ENCODE measurements around the gene TGFBI. TPM values are rescaled to one million over a fixed set of nuclear protein-coding genes. Genes with fewer than 3 reads are reported as not detected.
A peak's percentile ranks its signal among the peaks of the same experiment; 100 is the strongest.

The TGFBI gene
- 10 to 100 TPM; 38.4 to 48.0 (median 40.0) TPM for total RNA-seq

DNA sequence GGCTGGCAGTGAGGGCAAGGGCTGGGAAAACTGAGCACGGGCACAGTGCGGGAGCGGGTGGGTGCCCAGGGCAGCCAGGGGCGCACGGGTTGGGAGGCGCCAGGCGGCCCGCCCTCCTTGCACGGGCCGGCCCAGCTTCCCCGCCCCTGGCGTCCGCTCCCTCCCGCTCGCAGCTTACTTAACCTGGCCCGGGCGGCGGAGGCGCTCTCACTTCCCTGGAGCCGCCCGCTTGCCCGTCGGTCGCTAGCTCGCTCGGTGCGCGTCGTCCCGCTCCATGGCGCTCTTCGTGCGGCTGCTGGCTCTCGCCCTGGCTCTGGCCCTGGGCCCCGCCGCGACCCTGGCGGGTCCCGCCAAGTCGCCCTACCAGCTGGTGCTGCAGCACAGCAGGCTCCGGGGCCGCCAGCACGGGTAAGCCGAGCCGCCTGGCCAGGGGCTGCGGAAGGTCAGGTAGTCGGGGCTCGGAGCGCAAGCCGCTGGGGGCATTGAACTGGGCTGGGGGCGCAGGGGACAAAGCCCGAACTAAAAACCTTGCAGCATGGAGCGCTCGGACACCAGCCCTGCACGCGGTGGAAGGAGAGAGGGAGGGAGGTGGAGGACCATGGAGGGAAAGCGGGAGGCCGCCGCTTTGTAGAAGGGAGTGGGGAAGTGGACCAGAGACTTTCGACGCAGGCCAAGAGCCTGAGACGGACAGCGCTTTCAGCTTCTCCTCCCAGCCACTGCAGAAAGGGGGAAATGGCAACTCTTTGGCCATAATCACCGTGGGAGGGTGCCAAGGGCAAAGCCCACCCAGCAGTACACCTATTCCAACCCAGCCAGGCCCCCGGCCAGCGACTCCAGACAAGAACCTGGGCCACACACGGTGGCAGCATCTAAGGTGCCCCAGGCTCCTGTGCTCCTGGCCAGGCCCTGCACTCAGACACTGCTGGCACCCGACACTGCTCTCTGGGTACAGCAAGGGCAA, at the start of gene TGFBI:
TSS of gene TGFBI (plus strand) at position 207 of the 961 bp plus-strand sequence. CDS start at position 275, 68 bp downstream.
- ATAC-seq (peak; percentile 66 to 73), DNase-seq (peak in 1 of 2 donors; percentile 42)
- TF ChIP-seq, protein P1, sequence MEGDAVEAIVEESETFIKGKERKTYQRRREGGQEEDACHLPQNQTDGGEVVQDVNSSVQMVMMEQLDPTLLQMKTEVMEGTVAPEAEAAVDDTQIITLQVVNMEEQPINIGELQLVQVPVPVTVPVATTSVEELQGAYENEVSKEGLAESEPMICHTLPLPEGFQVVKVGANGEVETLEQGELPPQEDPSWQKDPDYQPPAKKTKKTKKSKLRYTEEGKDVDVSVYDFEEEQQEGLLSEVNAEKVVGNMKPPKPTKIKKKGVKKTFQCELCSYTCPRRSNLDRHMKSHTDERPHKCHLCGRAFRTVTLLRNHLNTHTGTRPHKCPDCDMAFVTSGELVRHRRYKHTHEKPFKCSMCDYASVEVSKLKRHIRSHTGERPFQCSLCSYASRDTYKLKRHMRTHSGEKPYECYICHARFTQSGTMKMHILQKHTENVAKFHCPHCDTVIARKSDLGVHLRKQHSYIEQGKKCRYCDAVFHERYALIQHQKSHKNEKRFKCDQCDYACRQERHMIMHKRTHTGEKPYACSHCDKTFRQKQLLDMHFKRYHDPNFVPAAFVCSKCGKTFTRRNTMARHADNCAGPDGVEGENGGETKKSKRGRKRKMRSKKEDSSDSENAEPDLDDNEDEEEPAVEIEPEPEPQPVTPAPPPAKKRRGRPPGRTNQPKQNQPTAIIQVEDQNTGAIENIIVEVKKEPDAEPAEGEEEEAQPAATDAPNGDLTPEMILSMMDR (IDR thresholded peaks at IDR 0.05 in 4 of 5, conservative IDR thresholded peaks at IDR 0.05 in 1 of 5) = peak in 1 of 5 experiments; percentile 20
- peak; percentile 35 to 52 for TF ChIP-seq POLR2A (IDR thresholded peaks at IDR 0.05)
- Histone ChIP-seq H3K4me3 (peak within 1 kb of the TSS; percentile 44 to 72 (median 64)), H3K27ac (peak within 1 kb of the TSS in 3 of 4 donors; percentile 26 to 61 (median 58)), H3K27me3 (peaks cover 0 to 4% (median 0%) of the 10 kb centered on the region in 3 donors), H3K4me1 (peaks cover 27 to 31% of the 10 kb centered on the region in 2 donors), H3K9me3 (no peaks in the 10 kb centered on the region), H3K36me3 (no peaks in the 10 kb centered on the region)
- intact Hi-C loops (cut with DNase I; ENCODE audit: low total_unique reads) = no loop called here
- in situ Hi-C loops (cut with MboI; ENCODE audit: low sequenced_read_pairs in 4 of 4) = no loop called here

DNA sequence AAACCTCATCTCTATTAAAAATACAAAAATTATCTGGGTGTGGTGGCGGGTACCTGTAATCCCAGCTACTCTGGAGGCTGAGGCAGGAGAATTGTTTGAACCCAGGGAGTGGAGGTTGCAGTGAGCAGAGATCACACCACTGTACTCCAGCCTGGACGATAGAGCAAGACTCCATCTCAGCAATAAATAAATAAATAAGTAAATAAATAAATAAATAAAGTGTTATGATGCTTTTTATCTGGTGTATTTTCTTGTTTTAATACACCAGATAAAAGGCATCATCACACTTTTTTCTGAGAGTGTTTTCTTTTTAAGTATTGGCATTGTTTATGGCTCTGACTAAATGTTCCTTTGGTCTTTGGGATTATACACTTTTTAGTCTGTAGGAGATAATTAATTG, 49.8 kb upstream of the TGFBI start:
- no peak overlapping the region for H3K4me3 ChIP-seq
- no peaks in the 10 kb centered on the region for H3K36me3 ChIP-seq
- TF ChIP-seq, protein P1 (IDR thresholded peaks at IDR 0.05 in 4 of 5, conservative IDR thresholded peaks at IDR 0.05 in 1 of 5) = no peak
- no peak for TF ChIP-seq POLR2A (IDR thresholded peaks at IDR 0.05)
- peak overlapping the region in 3 of 4 donors; percentile 24 to 50 (median 40) for H3K27ac ChIP-seq
- DNase-seq (no peak), ATAC-seq (no peak)
- in situ Hi-C loops (cut with MboI; ENCODE audit: low sequenced_read_pairs in 4 of 4) (no loop called here), intact Hi-C loops (cut with DNase I; ENCODE audit: low total_unique reads) (no loop called here)
- H3K4me1 ChIP-seq = peaks cover 20% of the 10 kb centered on the region in 2 donors
- no peaks in the 10 kb centered on the region for H3K9me3 ChIP-seq
- no peaks in the 10 kb centered on the region for H3K27me3 ChIP-seq

DNA sequence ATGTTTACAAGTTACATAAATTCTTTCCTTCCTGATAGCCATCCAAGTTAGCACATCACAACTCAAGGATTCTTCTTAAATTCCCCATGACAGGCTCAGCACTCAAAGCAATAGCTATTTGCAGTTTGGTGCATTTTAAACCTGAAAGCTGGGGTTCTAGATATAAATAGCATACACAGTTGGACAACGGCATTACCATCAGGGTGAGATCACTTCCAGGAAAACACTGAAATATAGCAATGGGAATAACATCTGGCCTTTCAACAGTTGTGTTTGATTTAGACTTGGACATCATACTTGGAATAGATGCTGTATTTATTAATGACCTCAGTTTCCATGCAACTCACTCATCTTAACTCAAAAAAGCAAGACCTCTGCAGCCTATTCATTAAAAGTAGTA, 49.3 kb upstream of the TGFBI start:
- in situ Hi-C loops (cut with MboI; ENCODE audit: low sequenced_read_pairs in 4 of 4) = no loop called here
- Histone ChIP-seq H3K4me3 (no peak overlapping the region), H3K9me3 (no peaks in the 10 kb centered on the region), H3K27me3 (no peaks in the 10 kb centered on the region), H3K27ac (peak overlapping the region; percentile 2 to 50 (median 32)), H3K36me3 (no peaks in the 10 kb centered on the region), H3K4me1 (peaks cover 16 to 20% of the 10 kb centered on the region in 2 donors)
- peak; percentile 70 to 81 for ATAC-seq
- no peak for DNase-seq
- intact Hi-C loops (cut with DNase I; ENCODE audit: low total_unique reads) = no loop called here
- no peak for TF ChIP-seq POLR2A (IDR thresholded peaks at IDR 0.05)
- TF ChIP-seq, protein P1 (IDR thresholded peaks at IDR 0.05 in 4 of 5, conservative IDR thresholded peaks at IDR 0.05 in 1 of 5) = no peak

DNA sequence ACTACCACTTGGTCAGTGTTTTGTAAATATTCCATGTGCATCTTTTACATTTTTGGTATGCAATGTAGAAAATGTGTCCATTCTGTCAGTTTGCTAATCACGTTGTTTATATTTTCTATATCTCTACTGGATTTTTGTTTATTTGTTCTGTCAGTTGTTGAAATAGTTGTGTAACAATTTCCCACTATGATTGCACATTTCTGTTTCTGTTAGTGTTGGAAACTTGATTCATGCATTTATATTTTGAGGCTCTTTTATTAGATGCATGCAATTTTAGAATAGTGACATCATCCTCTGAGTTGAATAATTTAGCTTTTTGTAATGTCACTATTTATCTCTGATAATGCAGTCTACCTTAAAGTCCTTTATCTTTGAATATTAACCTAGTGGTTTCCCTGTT, 48.2 kb upstream of the TGFBI start:
- H3K4me3 ChIP-seq = no peak overlapping the region
- H3K36me3 ChIP-seq = no peaks in the 10 kb centered on the region
- H3K9me3 ChIP-seq = no peaks in the 10 kb centered on the region
- ATAC-seq (no peak), DNase-seq (no peak)
- no peaks in the 10 kb centered on the region for H3K27me3 ChIP-seq
- H3K4me1 ChIP-seq = peaks cover 16 to 20% of the 10 kb centered on the region in 2 donors
- in situ Hi-C loops (cut with MboI; ENCODE audit: low sequenced_read_pairs in 4 of 4) = no loop called here
- H3K27ac ChIP-seq = no peak overlapping the region
- TF ChIP-seq POLR2A (IDR thresholded peaks at IDR 0.05) = no peak
- TF ChIP-seq, protein P1 (IDR thresholded peaks at IDR 0.05 in 4 of 5, conservative IDR thresholded peaks at IDR 0.05 in 1 of 5) = no peak
- intact Hi-C loops (cut with DNase I; ENCODE audit: low total_unique reads) = no loop called here
